H1 (cell line): ENCODE data around the gene AIRE. TPM values are rescaled to one million over a fixed set of nuclear protein-coding genes. Genes with fewer than 3 reads are reported as not detected.

Experiments used
- TEAD4 ChIP-seq: IDR thresholded peaks from 2 replicates; pipeline ENCODE4 v1.6.1; 2012; ENCODE audit warnings: low read depth, low read length, inconsistent platforms, mixed read lengths
- YY1 ChIP-seq: IDR thresholded peaks from 2 replicates; pipeline ENCODE4 v1.6.1; 2011; ENCODE audit warnings: low read depth, mild to moderate bottlenecking, low read length
- polyA plus RNA-seq, 7 experiments: library from polyadenylated mRNA; depleted of rRNA in 3 of 7; stranded (reverse) in 5 of 7; unstranded in 2 of 7; fragments of >200 nt in 5 of 7; fragments of 200-250 nt in 2 of 7; gene quantifications; 1 replicate in 5 of 7; 2 replicates in 1 of 7; 4 replicates in 1 of 7; pipeline versions ENCODE4 v1.2.1 to v1.2.3, GENCODE V29; 2011 to 2013; ENCODE audit warnings: missing spikeins in 2 of 7, mixed read lengths in 2 of 7
- total RNA-seq: library from RNA; stranded (reverse); fragmentation: NEBNext Ultra II Directional; extraction: Animal tissue kit (Norgen Biotek cat#: 25700); gene quantifications from 2 replicates; pipeline ENCODE4 v1.2.1, GENCODE V29; 2021

Gene AIRE
- total and polyA plus RNA-seq, 2 of the 8 experiments (the other 6 are each of a cell fraction or from before 2014, with no cell fraction given): 0.09 TPM; not detected in 1

DNA sequence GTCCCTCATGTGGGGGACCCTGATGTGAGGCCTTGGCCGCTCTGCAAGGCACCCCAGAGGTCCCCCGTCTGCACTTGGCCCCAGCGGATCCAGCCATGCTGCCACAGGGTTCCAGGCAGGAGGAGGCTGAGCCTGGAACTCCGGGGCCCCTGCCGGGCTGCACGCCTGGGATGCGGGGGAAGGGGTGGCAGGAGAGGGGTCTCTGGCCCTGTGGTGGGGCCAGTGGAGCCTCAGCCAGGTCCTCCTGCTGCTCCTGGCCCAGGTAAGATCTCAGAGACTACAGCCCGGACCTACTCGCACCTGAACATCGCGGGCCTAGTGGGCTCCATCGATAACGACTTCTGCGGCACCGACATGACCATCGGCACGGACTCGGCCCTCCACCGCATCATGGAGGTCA lies 27.0 kb downstream of the AIRE start (continued):
- TF ChIP-seq YY1: no peak
- TF ChIP-seq TEAD4: no peak
